Mesothelial cell of epicardium (in vitro differentiated cells): ENCODE data around the gene UNC5A. TPM values are rescaled to one million over a fixed set of nuclear protein-coding genes. Genes with fewer than 3 reads are reported as not detected.

Experiments
- DNase-seq, 2 experiments: peaks; one replicate each; pipeline ENCODE4 v3.0.0; 2021; ENCODE audit warnings: low spot score in 2 of 2; ENCODE audit not compliant: unreplicated experiment in 2 of 2
- H3K27ac Mint-ChIP-seq: 2 replicates; pipeline ENCODE4 v1.8.0; 2021; ENCODE audit warnings: mixed read lengths
- H3K27me3 Mint-ChIP-seq: 2 replicates; pipeline ENCODE4 v1.8.0; 2021; ENCODE audit warnings: low read depth, mixed read lengths
- H3K36me3 Mint-ChIP-seq: 2 replicates; pipeline ENCODE4 v1.8.0; 2021; ENCODE audit warnings: mixed read lengths
- H3K4me1 Mint-ChIP-seq: 2 replicates; pipeline ENCODE4 v1.8.0; 2021; ENCODE audit warnings: mixed read lengths
- H3K4me3 Mint-ChIP-seq: 2 replicates; pipeline ENCODE4 v1.8.0; 2021; ENCODE audit warnings: mild to moderate bottlenecking, moderate library complexity, mixed read lengths
- H3K9me3 Mint-ChIP-seq: 2 replicates; pipeline ENCODE4 v1.8.0; 2021; ENCODE audit warnings: mixed read lengths
- CTCF ChIP-seq: fragments of 200-600 bp; sonication (generic); IDR thresholded peaks from one replicate; pipeline ENCODE4 v1.5.0; 2021; ENCODE audit warnings: antibody characterized with exemption; ENCODE audit not compliant: unreplicated experiment
- total RNA-seq: library from RNA; stranded (reverse); gene quantifications from 3 replicates; pipeline ENCODE4 v1.2.1, GENCODE V29; 2021

Gene UNC5A
- total RNA-seq, 1 donor from 2014 or later = not detected

- no peak for TF ChIP-seq CTCF
- Mint-ChIP-seq H3K36me3 (no peaks in the 10 kb centered on the region), H3K27me3 (peaks cover 51% of the 10 kb centered on the region), H3K27ac (no peak overlapping the region), H3K4me3 (no peak overlapping the region), H3K4me1 (no peaks in the 10 kb centered on the region), H3K9me3 (no peaks in the 10 kb centered on the region)
- no peak for DNase-seq
These were observed 17.5 kb downstream of the UNC5A start for GRCh38 chr5:176827736-176828414.

GRCh38 chr5:176829320-176829719 is 19.0 kb downstream of the UNC5A start:
- no peak for TF ChIP-seq CTCF
- H3K27ac Mint-ChIP-seq = no peak overlapping the region
- H3K27me3 Mint-ChIP-seq = peaks cover 47% of the 10 kb centered on the region

GRCh38 chr5:176830422-176830994 is 20.1 kb downstream of the UNC5A start:
- no peak for TF ChIP-seq CTCF
- Mint-ChIP-seq H3K9me3 (no peaks in the 10 kb centered on the region), H3K36me3 (no peaks in the 10 kb centered on the region), H3K27me3 (peaks cover 49% of the 10 kb centered on the region), H3K27ac (no peak overlapping the region), H3K4me3 (no peak overlapping the region), H3K4me1 (no peaks in the 10 kb centered on the region)
- no peak for DNase-seq

More at GRCh38 chr5:176829320-176829719, 19.0 kb downstream of the UNC5A start:
- no peak overlapping the region for H3K4me3 Mint-ChIP-seq
- DNase-seq = no peak
- no peaks in the 10 kb centered on the region for H3K9me3 Mint-ChIP-seq
- H3K36me3 Mint-ChIP-seq = no peaks in the 10 kb centered on the region
- H3K4me1 Mint-ChIP-seq = no peaks in the 10 kb centered on the region

- H3K4me3 Mint-ChIP-seq = no peak overlapping the region
These were observed 20.6 kb downstream of the UNC5A start for GRCh38 chr5:176830995-176831423.

GRCh38 chr5:176831425-176831824 is 21.1 kb downstream of the UNC5A start:
- no peaks in the 10 kb centered on the region for H3K36me3 Mint-ChIP-seq
- no peak overlapping the region for H3K4me3 Mint-ChIP-seq
- H3K27me3 Mint-ChIP-seq = peaks cover 50% of the 10 kb centered on the region
- no peak for TF ChIP-seq CTCF
- no peak overlapping the region for H3K27ac Mint-ChIP-seq
- H3K9me3 Mint-ChIP-seq = no peaks in the 10 kb centered on the region
- no peak for DNase-seq
- H3K4me1 Mint-ChIP-seq = no peaks in the 10 kb centered on the region

More at GRCh38 chr5:176830995-176831423, 20.6 kb downstream of the UNC5A start:
- H3K9me3 Mint-ChIP-seq = no peaks in the 10 kb centered on the region
- peaks cover 49% of the 10 kb centered on the region for H3K27me3 Mint-ChIP-seq
- H3K36me3 Mint-ChIP-seq = no peaks in the 10 kb centered on the region
- no peak for TF ChIP-seq CTCF
- no peak for DNase-seq
- H3K27ac Mint-ChIP-seq = no peak overlapping the region
- no peaks in the 10 kb centered on the region for H3K4me1 Mint-ChIP-seq
